ENCODE results near the gene H1-8.

The H1-8 gene

DNA sequence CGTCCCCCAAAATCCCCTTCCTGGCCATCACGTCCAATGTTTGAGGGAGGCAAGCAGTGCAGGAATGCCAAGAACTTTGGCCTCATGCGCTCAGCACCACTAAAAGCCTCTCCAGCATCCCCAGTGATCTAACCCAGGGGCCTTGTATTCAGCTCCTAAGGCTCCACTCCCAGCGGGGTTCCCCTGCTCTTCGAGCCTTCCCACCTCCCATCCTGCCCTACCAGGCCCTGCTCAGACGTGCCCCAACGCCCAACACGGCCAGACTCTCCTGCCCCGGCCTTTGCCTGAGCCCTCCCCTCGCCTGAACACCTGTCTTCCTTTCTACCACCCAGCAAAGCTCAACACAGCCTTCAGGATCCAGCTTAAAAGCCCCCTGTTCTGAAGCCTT, 33.0 kb downstream of the H1-8 start:
- no peak for DNase-seq

DNA sequence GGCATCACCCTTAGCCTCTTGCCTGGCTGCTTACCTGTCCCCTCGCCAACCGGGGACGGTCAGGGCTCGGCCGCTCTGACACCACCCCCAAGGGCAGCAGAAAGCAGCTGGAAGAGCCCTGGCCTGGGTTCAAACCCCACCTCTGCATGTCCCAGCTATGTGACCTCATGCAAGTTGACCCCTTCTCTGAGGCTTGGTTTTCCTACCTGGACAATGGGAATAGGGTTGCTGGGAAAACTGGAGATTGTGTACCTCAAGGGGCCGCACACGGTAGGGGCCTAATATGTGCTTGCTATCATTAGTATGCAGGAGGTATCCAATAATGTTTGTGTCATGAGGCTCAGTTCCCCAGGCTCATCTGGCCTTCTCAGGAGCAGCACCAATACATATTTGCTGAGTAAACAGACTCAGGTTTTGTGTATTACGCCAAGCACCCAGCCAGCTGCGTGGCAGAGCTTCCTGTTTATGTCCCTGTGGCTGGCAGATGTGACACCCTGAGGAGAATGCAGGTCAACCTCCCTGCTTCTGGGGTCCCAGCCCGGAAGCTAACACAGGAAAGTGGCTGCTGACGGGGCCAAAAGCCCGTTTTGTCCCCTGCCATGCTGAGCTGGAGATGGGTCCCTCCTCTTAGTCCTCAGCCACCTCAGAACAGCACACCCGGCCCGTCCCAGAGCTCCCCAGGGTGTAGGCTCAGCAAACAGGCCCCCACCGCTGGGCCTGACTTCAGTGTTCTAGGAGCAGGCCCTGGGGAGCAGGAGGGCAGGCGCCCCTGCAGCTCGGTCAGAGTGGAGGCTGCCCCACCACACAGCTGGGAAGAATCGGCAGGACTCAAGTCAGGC, 33.8 kb downstream of the H1-8 start:
- DNase-seq = peak; percentile 80 to 86

DNA sequence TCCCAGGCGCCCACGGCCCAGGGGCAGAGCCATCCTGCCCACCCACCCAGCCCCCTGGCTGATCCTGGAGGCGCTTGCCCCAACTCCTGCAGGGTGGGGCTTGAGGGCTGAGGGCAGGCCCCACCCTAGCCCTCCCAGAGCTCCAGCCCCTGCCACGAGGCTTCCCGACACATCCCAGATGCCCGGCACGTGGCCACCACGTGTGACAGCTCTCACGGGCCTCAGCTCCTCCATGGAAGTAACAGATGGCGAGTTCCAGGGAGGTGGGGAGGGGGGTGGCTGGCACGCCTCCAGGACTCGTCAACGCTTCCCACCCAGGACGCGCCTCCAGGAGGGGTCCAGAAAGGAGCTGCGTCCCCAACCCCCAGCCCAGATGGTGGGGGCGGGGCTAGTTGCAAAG, 34.4 kb downstream of the H1-8 start:
- DNase-seq = no peak

DNA sequence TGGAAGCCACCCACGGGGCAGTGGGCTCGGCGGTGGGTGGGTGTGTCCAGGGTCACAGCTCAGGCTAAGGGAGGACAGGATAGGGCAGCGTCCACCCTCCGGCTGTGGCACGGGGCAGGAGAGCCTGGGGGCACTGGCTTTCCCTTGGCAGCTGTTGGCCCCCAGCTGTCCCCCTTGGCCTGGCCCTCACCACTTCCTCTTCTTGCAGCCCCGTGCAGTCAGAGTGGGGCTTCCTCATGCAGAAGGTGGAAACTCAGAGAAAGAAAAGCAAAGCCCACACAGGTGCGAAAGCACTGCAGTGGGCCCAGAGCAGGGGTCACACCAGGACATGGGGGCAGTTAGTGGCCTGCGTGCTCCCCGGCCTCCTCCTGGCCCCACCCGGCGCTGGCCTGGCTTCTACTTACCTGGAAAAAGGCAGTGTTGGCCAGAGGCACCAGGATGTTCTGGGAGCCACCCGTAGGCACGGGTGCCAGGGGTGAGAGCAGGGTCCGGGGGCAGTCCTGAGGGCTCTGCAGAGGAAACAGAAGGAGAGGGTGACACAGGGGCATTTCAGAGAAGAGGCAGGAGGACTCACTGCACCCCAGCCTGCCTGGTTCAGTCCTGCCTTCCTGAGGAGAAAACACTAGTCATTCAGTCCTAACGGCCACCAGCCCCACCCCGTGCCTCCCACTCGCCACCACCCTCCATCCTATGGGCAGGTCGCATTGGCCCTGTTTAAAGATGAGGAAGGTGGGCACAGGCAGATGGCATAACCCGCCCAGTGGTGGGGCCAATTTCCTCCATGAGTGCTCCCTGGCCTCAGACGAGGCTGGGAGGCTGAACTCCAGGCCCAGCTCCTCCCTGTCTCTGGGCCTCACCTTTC, 35.2 kb downstream of the H1-8 start:
- DNase-seq = peak in 1 of 2 donors; percentile 68

DNA sequence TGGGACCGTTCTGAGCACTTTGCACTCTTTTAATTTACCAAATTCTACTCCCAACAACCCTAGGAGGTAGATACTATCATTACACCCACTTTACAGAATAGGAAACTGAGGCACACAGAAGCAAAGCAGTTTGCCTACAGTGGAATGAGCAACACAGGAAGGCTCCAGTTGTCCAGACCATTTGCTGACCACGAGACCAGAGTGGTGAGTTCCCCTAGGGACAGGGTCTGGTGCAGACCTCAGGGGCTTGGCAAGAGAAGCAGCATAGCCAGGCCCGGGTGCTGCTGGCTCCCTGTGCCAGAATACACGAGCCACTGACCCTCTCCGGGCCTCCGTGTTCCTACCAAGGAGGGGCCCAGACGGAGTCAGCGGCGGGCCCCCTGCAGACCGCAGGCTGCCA, 37.0 kb downstream of the H1-8 start:
- no peak for DNase-seq

DNA sequence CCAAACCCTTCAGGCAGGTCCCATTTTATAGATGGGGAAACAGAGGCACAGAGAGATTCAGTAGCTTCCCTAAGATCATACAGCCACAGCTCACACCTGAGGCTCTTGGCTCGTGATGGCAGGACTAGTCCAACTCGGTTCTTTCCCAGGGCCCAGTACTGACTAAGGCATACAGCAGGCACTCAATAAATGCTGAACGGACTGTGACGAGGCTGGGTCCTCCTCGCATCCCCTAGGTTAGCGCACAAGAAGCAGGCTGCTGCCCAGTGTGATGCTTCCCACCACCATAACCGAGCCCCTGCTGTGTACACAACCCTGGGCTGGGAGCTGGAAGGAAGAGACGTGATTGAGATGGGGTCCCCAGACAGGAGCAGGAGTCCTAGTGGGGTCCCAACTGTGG, 38.6 kb downstream of the H1-8 start:
- DNase-seq = no peak

DNA sequence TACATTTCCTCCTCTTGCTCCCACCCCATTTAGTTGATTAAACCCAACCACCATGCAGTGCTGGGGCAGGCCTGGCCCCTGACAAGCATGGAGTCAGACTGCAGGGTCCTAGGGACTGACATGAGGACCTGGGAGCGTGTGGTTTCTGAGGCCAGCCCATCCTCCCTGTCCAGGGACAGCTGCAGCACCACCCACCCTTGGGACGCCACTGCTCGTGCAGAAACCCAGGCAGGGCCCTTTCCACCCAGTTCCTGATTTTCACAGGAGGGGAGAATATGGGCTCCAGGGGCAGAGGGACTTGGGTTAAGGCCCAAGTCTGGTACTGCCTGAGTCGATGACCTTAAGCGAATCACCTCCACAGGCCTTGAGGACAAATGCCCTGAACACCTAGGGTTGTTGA, 39.8 kb downstream of the H1-8 start:
- no peak for DNase-seq

DNA sequence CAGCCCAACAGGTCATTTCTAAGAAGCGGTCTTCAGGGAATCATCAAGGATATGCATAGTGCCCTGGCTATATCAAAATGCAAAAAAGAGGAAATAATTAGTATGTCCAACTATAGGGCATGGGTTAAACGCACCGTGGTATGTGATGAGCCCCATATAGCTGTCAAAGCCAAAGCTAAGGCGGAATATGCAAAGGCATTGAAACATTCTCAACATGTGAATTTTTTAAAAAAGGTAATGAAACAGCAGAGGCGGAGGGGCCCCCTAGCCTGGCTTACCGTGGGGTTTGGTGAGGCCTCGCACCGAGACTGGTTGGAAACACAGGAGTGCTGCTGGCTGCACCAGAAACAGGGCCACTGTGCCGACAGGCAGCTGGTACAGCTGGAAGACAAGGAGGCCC, 40.3 kb downstream of the H1-8 start:
- no peak for DNase-seq

DNA sequence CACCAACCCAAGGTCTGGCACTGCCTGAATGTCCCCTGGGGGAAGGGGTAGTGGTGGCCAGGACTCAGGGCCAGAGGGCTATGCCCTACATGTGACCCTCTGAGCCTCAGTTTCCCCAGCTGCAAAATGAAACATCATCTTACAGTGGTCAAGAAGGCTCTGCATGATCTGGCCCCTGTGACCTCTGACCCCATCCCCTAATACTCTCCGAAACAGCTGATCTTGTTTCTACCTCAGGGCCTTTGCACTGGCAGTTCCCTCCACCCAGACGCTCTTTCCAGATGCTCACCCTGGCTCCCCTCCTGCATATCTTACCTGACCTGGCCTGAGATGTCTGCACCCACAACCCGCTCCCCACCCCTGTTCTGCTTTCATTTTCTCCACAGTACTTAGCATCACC, 41.7 kb downstream of the H1-8 start:
- no peak for DNase-seq

DNA sequence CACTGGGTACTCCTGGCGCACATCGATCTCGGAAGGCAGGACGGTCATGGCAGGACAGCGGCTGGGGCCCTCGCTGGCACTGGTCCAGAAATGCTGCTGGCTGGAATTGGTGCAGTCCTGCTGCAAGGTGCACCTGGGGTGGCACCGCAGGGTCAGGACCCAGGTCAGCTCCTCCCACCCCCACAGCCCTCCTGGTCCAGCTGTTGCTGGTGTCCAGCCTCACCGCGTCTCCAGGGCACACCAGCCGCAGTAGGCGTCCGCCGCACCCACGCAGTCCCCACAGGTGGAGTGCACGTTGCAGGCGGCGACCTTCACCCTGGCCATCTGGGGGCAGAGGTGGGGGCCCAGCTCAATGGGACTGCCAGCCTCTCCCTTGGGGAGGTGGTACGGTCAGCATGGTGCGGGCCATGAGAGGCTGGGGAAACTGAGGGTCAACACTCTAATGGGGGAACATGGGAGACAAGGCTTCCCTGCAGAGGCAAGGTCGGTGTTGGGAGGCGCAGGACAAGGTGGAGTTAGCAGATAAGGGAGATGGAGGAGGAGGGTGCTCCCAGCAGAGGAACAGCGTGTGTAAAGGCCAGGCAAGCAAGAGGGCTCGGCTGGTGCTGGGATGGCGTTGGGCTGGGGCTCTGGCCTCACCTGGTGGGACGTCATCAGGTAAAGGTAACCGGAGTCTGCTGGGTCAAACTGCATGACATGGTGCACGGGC, 43.1 kb downstream of the H1-8 start:
- no peak for DNase-seq

DNA sequence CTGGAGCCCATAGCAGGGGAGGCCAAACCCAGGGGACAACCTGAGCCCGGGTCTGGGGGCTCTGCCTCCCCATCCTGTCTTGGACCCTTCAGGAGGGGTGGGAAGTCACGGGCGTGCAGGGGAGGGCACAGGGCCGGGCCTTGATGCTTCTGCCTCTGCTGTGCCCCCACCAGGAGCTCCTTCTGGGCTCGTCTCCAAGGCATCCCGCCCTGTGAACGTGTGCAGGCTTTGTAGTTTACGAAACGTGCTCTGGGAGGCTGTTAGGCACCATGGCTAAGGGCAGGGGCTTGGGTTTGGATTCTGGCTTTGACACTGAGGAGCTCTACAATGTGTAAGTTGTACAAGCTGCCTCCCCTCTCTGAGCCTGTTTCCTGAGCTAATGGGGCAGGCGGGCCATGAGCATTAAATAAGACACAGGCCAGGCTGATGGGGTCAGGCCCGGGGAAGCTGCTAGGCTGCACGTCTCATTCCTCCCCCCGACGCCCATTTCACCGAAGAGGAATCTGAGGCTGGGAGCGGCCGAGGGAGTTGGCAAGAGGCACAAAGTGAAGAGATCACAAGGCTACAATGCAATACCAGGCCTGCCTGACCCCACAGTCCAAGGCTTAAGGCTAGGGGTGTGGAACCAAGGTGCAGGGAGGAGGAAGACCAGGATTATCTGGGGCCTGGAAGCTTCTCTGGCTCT, 43.9 kb downstream of the H1-8 start:
- DNase-seq = no peak

DNA sequence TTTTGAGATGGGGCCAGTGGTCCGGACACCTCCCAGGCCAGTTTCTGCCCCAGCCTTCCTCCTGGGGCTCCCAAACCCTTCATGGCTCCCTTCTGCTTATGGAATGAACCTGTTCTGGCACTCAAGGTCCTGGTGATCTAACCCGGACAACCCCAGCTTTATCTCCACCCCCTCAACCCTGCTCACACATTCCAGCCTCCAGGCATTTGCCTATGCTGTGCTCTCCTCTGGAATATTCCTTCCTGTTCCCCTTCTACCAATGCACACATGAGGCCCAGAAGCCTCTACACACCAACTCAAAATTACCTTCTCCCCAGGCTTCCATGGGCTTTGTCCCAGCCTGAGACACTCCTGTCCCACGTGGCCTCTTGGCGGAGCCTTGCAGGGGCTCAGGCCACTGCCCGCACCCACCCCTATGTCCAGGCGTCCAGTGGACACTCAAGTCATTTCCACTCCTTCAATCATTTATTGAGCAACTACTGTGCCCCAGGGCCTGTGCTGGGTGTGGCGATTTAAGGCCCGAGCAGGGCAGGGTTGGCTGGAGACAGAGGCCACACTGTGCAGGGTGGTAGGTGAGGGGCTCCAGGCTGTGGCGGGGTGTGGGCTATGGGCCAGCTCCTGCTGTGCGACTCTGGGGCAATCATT, 44.7 kb downstream of the H1-8 start:
- DNase-seq = no peak

DNA sequence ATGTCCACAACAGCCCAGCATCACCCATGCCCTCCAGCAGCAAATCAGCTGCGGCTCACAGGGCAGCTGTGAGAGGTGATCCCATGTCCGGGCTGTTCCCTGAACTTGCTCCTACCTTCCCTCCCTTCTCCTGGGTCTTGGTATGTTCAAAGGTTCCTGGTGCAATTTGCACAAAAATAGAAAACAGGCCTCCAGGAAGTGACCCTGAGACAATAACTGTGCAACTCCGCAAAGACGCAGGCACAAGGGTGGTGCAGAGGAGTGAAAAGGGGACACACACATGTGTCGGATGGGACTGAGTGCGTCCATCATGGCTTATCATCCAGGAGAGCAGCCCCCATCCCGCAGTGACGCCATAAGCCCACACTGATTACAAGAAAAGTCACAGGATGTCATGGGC, 47.2 kb downstream of the H1-8 start:
- no peak for DNase-seq

DNA sequence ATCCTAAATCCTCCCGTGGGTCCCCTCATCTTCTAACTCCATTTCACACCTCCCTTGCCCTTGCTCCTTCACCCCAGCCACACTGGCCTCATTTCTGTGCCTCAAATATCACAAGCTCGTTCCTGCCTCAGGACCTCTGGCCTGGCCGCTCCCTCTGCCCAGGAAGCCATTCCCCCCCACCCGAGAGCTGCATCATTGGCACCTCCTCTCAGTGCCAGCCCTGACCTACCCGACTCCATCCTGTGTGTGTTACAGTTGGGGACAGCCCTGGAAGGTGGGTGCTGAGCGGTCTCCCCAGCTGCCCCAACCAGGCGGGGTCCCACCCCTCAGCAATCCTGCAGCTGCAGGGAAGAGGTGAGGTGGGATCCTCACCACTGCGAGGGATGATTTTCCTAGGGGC, 49.0 kb downstream of the H1-8 start:
- DNase-seq = no peak

DNA sequence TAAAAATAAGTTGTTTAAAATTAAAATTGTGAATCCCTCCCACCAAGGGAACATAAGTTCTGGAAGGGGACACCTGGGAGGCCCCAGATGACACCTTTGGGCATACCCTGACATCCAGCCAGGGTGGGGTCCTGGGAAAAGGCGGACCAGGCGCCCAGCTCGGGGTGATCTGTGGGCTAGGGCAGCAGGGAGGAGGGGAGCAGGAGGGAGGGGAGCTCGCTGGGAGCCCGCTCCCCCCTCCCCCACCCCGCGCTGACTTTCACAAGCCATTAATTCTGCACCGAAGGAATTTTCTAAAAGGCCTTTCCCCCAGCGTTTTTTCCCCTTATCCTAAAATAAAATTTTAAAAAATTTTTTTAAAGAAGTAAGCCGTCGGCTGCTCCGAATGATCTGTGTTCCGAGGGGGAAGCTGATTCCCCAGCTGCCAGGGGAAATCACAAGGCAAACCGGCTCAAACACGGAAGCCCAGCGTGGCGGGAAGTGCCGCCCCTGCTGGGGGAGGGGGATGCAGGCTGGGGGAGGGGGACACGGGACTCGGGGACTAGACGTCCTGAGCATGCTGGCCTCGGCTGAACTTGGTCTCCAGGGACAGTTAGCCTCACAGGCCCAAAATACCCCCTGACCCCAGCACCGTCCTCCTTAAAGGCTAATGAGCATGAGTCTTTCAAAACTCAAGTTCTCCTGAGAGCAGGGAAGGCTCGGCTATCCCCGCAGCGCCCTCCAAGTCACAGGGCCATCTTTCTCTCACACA, 49.6 kb downstream of the H1-8 start:
- DNase-seq = peak in 1 of 2 donors; percentile 26

DNA sequence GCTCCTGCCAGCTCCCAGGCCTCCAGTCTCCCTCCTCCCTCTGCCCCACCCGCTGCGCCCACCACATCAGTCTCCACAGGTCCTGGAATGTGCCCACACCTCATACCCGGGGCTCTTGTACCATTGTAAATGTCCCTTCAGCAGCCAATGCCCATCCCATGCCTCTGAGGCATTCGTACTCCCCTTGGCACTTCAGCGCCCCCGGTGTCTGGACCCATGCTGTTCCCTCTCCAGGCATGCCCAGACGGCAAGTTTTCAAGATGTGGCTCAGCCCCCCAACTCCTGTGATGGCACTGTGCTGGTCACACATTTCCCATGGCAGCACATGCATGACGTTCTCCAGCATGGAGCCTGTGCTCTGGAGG, 50.2 kb downstream of the H1-8 start:
- no peak for DNase-seq

DNA sequence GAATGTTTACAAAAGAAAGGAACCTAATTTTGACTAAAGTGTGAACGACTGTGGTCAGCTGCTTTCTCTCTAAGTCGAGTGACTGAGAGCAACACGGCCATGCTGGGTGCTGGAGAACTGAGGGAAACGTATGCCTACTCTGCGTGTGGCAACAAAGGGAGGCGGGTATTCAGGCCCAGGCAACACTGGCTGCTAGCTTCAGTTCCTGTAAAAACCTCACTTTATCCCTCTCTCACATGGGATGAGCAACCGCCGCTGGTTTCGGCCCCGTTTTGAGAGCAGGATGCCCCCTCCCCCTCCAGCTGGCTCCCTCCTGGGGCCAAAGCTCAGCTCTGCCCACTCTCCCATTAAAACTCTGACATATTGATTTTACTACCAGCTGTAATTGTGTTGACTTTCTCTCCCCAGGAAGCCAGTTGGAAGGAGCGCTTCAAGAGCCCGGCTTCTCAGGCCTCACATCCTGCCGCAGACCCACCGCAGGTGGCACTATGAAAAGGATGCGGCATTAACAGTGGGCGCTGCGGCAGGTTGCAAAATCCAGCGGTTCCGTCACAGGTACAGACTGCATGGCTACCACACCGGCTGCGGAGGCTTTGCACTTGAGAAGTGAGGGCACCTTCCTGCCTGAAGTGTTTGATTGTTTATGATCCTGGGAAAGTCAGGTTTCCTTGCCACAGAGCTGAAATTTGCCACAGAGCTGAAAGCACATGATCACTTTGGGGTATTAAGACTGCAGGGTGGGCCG, 50.8 kb downstream of the H1-8 start:
- DNase-seq = peak; percentile 53

DNA sequence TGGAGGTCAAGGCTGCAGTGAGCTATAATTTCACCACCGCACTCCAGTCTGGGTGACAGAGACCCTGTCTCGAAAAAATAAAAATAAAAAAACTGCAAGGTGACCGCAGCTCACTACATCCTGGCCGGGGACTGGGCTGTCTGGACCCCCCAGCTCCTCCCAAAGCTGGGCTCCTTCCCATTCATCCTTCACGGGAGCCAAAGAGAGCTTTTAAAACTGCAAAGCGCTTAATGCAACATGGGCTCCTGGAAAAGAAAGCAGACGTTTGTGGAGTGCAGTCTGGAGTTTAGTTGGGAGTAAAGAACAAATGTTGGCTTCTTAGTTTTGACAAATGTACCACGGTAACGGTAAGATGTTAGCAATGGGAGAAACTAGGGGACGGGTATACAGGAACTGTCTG, 51.4 kb downstream of the H1-8 start:
- no peak for DNase-seq

DNA sequence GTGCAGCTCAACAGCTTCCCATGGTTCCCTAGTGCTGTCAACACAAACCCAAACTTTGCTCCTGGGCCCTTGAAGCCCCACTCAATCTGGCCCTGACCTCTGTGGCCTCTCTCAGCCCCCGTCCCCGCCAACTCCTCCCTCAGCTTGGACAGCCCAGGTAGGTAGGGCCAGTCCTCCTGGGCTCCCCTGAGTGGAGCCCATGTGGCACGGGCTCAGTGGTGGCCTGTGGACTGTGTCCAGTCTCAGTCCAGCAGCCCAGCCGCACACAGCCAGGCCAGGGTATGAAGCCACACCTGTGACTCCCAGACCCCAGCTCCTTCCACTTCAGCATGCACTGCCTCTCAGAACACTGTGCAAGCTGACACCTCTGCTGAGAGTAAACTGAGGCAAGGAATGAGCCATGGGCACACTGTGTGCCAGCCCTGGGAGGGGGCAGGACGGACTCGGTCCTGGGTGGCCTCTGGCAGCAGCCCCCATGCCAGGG, 52.0 kb downstream of the H1-8 start:
- DNase-seq = no peak

DNA sequence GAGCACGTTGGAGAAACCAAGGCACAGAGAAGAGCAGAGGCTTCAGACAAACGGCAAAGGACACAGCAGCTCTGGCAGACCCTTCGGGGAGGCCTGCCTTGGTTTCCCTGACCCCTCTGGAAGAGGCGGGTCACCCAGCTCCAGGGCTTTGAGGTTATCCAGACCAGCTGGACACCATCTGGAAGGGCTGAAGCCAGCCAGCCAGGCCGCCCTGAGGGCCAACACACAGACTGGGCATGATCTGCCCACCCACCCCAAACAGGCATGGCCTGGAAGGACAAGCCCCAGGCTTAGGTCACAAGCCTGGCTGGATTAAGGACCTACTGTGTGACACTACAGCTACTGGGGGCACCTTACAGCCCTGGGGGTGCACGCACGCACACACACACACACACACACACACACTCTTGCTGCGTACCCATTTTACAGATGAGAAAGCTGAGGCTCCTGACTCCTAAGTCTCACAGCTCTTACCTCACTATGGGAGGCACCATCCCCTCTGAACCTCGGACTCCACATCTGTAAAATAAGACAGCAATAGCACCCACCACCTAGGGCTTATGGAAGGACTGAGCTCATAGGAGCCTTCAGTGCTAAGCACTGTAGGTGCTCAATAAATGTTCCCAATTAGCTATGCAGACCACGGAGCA, 52.7 kb downstream of the H1-8 start:
- no peak for DNase-seq

All from CD4-positive, alpha-beta T cell treated with Interleukin-4 for 1 hour (primary cell).